ENCODE data around the gene BCL2L15. TPM values are rescaled to one million over a fixed set of nuclear protein-coding genes. Genes with fewer than 3 reads are reported as not detected.

BCL2L15 gene
- polyA plus RNA-seq, 1 donor, result 1.4 TPM

- no peak for DNase-seq
These were observed 25.4 kb upstream of the BCL2L15 start for GRCh38 chr1:113912594-113913311.

DNA sequence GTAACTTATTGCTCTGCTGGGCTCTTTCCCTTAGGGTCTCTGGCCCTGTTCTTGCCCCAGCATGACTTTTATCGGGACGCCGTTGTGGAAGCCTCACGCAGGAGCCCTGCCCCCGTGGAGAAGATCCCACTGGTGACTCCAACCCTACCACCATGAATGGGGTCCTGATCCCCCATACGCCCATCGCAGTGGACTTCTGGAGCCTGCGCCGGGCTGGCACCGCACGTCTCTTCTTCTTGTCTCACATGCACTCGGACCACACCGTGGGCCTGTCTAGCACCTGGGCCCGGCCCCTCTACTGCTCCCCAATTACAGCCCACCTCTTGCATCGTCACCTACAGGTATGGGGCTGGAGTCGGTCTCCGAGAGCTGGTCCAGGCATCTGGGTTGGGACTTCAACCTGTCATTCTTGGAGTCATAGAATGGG is 18.1 kb upstream of the BCL2L15 start:
- DNase-seq, result peak; percentile 15

- DNase-seq, result peak; percentile 99
These were observed 17.5 kb upstream of the BCL2L15 start, which contains the start of the genes AP4B1 and DCLRE1B for GRCh38 chr1:113904674-113905434. Gene AP4B1, minus strand, starts transcription at chr1:113904799. Its CDS starts 82 bp downstream, at chr1:113904717. Gene DCLRE1B, plus strand, starts transcription at chr1:113905326. Its CDS starts 261 bp downstream, at chr1:113905587.

DNA sequence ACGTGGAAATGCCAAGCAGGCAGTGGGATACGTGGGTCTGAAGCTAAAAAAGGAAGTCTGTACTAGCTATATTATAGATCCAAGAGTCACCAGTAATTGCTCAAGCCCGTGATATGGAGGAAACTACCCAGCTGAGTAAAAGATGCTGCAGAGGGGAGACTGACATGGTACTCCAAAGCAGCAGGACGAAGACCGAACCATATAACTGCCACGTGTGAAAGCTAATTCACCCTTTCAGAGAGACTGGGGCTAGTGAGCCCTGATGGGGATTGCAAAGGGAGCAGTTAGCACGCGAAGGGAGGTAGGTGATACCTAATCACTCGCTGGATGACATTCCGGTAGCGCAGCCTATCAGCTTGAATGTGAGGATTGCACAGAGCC is 16.9 kb upstream of the BCL2L15 start:
- no peak for DNase-seq

GRCh38 chr1:113903501-113904292 is 16.3 kb upstream of the BCL2L15 start:
- DNase-seq, result no peak

- no peak for DNase-seq
These were observed 13.8 kb upstream of the BCL2L15 start for GRCh38 chr1:113901191-113901590.

DNA sequence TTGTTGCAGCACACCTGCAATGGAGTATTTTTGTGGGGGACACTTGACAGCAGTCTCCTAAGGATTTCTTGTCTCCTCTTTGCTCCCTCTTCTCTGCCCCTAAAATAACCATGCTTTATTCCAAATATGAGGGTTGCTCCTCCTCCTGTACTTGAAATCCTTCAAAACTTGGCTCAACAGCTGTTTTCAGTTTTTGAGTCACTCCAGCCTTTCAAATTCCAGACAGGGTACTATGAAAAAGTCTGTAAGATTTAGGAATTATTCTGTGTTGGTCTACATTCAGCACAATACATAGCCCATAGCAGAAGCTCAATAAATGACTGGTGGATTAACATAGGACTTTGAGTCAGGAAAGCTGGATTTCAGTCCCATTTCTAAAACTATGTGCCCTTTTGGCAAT is 11.7 kb upstream of the BCL2L15 start:
- no peak for DNase-seq

GRCh38 chr1:113898241-113898814 is 10.9 kb upstream of the BCL2L15 start:
- no peak for DNase-seq

- DNase-seq, result no peak
These were observed 8.6 kb upstream of the BCL2L15 start for GRCh38 chr1:113895961-113896360.

DNA sequence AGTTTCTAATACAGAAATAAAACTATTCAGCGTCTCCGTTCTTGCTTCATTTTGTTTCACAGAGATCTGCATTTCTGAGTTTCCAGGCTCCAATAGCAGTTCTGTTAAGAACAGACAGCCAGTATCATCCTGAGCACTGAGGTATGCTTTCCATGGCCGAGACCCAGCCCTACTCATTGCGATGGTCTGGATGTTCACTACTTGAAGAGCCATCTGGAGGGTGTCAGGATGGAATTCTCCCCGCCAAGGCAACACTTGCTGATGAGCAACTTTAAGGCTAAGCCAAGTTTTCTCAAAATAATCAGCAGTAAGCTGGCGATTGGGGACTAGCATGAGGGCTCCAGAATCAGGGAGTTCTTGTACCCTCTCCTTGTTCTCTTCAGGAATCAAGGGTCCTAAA is 7.7 kb upstream of the BCL2L15 start:
- DNase-seq, result no peak

DNA sequence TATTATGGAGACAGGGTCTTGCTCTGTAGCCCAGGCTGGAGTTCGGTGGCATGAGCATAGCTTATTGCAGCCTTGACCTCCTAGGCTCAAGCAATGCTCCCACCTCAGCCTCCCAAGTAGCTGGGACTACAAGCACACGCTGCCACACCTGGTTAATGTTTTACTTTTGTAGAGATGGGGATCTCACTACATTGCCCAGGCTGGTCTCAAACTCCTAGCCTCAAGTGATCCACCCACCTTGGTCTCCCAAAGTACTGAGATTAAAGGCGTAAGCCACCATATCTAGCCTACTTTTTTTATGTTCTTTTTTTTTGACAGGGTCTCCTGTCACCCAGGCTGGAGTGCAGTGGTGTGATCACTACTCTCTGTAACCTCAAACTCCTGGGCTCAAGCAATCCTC is 5.9 kb upstream of the BCL2L15 start:
- DNase-seq, result no peak

- DNase-seq, result no peak
These were observed 4.3 kb upstream of the BCL2L15 start for GRCh38 chr1:113891631-113892220.

DNA sequence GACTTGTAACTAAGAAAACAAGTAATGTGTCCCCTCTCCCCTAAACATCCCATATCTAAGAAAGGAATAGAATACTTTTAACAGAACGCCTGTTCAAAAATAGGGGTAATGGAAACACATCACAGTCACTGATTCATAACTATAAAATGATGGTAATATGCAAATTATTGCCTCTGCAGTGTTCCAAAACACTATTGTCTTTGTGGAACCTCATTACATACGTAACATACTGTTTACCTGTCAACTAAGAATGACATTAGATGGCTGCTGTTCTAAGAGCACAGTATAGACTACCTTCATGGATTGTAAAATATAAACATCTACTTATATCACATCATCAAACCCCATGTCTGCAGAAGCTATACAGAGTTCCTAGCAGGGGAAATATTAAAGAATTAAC is 3.4 kb upstream of the BCL2L15 start:
- DNase-seq, result no peak

DNA sequence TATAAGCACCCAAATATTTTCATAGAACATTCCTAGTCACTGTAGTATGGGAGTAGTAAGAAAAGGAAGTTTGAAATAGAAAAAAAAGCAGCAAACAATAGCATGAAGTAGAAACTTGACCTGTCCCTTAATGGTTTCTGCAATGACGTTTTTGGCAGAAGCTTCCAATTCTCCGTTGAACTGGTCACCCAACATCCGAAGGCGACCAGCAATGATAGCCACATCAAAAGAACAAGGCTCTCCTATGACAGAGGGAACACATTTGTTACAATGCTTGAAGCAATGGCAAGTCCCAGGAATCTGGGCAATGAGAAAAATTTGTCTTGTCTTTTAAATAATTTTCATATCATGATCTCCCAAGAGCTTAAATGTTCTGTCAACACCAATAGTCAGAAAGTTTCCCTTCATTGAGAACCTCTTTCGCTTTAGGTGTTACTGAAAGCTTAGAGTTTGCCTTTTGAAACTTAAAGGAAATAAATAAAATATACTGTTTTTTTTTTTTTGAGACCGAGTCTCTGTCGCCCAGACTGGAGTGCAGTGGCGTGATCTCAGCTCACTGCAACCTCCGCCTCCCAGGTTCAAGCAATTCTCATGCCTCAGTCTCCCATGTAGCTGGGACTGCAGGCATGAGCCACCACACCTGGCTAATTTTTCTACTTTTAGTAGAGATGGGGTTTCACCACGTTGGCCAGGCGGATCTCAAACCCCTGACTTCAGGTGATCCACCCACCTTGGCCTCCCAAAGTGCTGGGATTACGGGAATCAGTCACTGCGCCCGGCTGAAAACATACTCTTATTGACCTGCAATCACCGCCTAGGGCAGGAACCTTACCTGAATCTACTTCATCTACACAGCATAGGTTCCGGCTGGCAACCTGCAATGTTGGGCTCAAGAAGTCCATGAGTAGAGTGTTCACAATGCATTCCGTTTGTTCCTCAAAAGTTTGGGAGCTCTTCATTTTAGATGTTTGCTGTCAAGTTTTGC is 672 bp downstream of the BCL2L15 start:
- no peak for DNase-seq

- no peak for DNase-seq
These were observed 5.7 kb downstream of the BCL2L15 start for GRCh38 chr1:113881661-113882060.

DNA sequence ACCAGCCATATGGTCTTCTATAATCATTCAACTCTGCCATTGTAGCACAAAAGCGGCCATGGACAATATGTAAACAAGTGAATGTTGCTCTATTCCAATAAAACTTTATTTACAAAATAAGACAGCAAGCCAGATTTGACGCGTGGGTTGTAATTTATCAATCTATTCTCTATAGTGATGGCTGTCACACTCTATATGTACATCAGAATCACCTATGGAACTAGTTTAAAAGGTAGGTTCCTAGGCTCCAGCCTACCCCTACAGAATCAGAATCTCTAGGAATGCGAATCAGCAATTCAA is 7.7 kb downstream of the BCL2L15 start:
- no peak for DNase-seq

DNA sequence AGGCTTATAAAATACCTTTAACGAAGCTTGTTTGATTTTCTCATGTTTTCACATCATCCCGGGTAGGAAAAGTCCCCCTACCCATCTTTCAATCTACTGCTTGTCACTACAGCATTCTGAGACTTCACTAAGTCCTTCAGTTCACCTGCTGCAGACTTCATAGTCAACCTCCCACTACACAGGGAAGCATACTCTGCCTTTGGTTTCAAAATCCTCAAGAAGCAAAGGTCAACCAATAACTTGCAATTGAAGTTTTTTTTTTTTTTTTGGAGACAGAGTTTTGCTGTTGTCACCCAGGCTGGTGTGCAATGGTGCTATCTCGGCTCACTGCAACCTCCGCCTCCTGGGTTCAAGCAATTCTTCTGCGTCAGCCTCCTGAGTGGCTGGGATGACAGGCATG is 11.2 kb downstream of the BCL2L15 start:
- no peak for DNase-seq

DNA sequence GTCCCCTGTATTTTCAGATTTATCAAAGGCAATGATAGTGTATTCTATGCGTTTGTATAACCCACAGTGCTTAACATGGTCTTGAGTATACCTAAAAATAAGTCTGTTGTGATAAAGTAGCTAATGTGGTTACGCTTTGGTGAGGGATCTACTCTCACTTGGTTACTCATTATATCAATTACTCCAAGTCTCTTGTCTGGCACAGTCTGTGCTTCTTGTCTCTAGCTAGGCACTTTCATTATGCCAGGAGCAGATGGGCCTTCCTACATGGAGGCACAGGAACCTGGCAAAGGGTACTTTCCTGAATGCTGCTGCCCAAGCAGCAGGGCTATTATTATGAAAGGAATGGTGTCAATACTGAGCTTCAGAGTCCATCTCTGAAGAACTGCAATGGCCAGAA is 11.7 kb downstream of the BCL2L15 start:
- no peak for DNase-seq

DNA sequence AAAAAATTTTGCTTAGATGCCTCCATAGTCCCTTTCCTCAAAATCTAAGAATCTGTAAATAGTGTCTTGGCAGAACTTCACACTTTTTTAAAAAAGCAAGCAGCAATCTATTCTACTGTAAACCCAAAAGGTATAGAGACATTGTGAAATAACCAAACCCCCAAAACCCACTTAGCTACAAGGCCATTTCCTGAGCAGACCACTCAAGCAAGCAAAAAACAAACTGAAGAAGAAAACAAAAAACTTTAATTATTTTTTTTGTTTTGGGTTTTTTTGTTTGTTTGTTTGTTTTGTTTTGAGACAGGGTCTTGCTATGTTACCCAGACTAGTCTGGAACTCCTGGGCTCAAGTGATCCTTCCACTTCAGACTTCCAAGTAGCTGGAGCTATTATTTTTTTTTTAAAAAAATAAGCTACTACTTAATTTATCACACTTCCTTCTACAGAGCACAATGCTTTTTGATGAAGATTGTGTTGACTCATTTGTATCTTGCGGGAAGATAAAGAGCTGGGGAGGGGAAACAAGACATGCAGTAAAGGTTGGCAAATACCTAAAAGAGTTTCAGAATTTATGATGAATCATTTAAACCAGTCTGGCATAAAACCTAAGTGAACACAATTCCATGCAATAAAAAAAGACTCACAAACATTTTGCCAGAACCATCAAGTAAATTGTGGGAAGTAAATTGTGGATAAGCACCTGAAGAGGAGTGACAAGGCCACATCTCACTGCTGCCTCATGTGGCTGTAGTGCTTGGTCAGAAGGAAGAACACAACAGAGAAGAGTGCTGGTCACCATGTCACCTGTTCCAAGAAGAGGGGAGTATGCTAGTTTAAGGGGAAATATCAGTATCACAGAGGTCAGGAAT is 13.1 kb downstream of the BCL2L15 start:
- DNase-seq, result no peak

All from left kidney (tissue), 2 donors.